ENCODE results near the gene AIG1. TPM values are rescaled to one million over a fixed set of nuclear protein-coding genes. Genes with fewer than 3 reads are reported as not detected.

AIG1 gene
- total and polyA plus RNA-seq, 2 of the 4 experiments (the other 2 are of a cell fraction), result 21.3 to 27.1 TPM

DNA sequence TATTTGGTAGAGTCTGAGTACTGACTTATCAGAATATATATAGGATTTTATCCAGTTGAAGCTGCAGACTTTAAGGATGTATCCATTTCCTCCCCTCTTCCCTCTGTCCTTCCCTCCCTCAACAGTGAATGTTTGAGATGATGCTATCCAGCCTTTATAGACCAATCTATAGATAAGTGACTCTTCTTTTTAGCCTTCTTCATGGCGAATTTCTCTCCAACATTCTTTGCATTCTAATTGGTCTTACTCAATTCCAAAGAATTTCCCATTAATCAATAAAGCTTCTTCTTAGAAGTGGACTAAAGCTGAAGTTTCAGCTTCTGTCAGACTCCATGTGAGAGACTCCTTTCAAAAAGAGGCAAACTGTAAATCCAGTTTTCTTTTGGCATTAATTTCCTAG, 99.3 kb downstream of the AIG1 start:
- no peak for TF ChIP-seq POLR2A (IDR thresholded peaks at IDR 0.05; ENCODE audit: low read depth, low read length)
- no peak for TF ChIP-seq CHD1 (IDR thresholded peaks at IDR 0.05; ENCODE audit: low read depth, low read length)
- TF ChIP-seq SMC3 (IDR thresholded peaks at IDR 0.05; ENCODE audit: low read depth, low read length), result no peak
- TF ChIP-seq NFE2L2 (IDR thresholded peaks at IDR 0.05; ENCODE audit: low read depth, low read length), result no peak
- TF ChIP-seq, protein P1, sequence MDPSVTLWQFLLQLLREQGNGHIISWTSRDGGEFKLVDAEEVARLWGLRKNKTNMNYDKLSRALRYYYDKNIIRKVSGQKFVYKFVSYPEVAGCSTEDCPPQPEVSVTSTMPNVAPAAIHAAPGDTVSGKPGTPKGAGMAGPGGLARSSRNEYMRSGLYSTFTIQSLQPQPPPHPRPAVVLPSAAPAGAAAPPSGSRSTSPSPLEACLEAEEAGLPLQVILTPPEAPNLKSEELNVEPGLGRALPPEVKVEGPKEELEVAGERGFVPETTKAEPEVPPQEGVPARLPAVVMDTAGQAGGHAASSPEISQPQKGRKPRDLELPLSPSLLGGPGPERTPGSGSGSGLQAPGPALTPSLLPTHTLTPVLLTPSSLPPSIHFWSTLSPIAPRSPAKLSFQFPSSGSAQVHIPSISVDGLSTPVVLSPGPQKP (IDR thresholded peaks at IDR 0.05; ENCODE audit: borderline replicate concordance, low read depth, low read length), result no peak
- dilution Hi-C loops (cut with HindIII; ENCODE audit: low sequenced_read_pairs, unreplicated experiment) (no loop called here), intact Hi-C loops (cut with micrococcal nuclease) (no loop called here), in situ Hi-C loops (cut with MboI; ENCODE audit: low sequenced_read_pairs) (no loop called here)
- ChIA-PET CTCF (interaction anchor here (0.7 kb wide), 1 partner anchor 26 kb away, joined by 3 read pairs; no protein-coding TSS in a partner anchor), POLR2A (ENCODE audit: unreplicated experiment) (no interaction called here)
- Histone ChIP-seq H2BK20ac (ENCODE audit: low read depth, low read length) (no peak overlapping the region), H2AK5ac (ENCODE audit: low read depth, low read length) (no peak overlapping the region), H3K4me2 (ENCODE audit: low read depth, low read length) (no peak overlapping the region), H4K5ac (ENCODE audit: low read depth, low read length) (no peak overlapping the region), H3K18ac (ENCODE audit: low read depth, low read length) (no peak overlapping the region), H3K9me1 (ENCODE audit: insufficient read depth, low read length) (peaks cover 3% of the 10 kb centered on the region; the same call in 1 of the 2 replicates), H2BK15ac (ENCODE audit: low read depth, low read length) (no peak overlapping the region), H3K4ac (ENCODE audit: low read depth, low read length) (no peak overlapping the region), H3K4me1 (ENCODE audit: control insufficient read depth, insufficient read depth, low read length) (peaks cover 9% of the 10 kb centered on the region), H2AFZ (replicated peaks; ENCODE audit: low read length, poor library complexity) (no peak overlapping the region), H2AK9ac (replicated peaks; ENCODE audit: low read depth, low read length, poor library complexity) (no peak overlapping the region), H4K20me1 (ENCODE audit: insufficient read depth, low read length) (no peaks in the 10 kb centered on the region), H3K4me3 (ENCODE audit: insufficient read depth, low read depth, low read length) (no peak overlapping the region), H2BK5ac (ENCODE audit: low read depth, low read length, poor library complexity, severe bottlenecking) (no peak overlapping the region), H3K56ac (ENCODE audit: extremely low read depth, insufficient read depth, low read length) (no peak overlapping the region), H4K91ac (ENCODE audit: insufficient read depth, low read depth, low read length) (no peak overlapping the region), H3K27ac (ENCODE audit: insufficient read depth, low read length) (no peak overlapping the region), H3K9ac (ENCODE audit: low read depth, low read length) (no peak overlapping the region), H3K23ac (ENCODE audit: low read depth, low read length) (no peak overlapping the region), H3K9me3 (ENCODE audit: control insufficient read depth, insufficient read depth, low read length) (no peaks in the 10 kb centered on the region), H3K27me3 (ENCODE audit: control insufficient read depth, insufficient read depth, low read length) (no peaks in the 10 kb centered on the region), H4K8ac (ENCODE audit: low read depth in 2 of 2, low read length in 2 of 2) (no peak overlapping the region), H3K14ac (replicated peaks; ENCODE audit: low read depth, low read length) (0 out of 2 replicates have a peak overlapping the region, but pooled peaks have one; percentile 3), H2BK120ac (ENCODE audit: low read depth, low read length) (no peak overlapping the region), H3K36me3 (ENCODE audit: control insufficient read depth, insufficient read depth, low read length) (no peaks in the 10 kb centered on the region), H3K79me1 (ENCODE audit: low read depth in 1 of 2, low read length in 2 of 2) (peaks cover 0 to 4% of the 10 kb centered on the region in 2 experiments; a peak in 1 of 4 replicates)
- peak; percentile 22 for DNase-seq
- BruUV-seq (replicated peaks), result no TSS peak
- WGBS, 2 experiments (ENCODE audit: extremely low coverage in 2 of 2, insufficient read length in 1 of 2), result no CpG with 5 or more reads among the region's 1 CpG
- peak; percentile 40; the same call in 1 of the 2 replicates for ATAC-seq (ENCODE audit: low read depth)
